Small intestine (tissue), 7 donors: ENCODE results near the gene RFWD3. TPM values are rescaled to one million over a fixed set of nuclear protein-coding genes. Genes with fewer than 3 reads are reported as not detected.

Source experiments
- DNase-seq, 2 donors: peaks; one replicate each; pipeline versions ENCODE4 v3.0.0 to v3.0.0-alpha.2; 2013
- FAIRE-seq: peaks from 2 replicates; lab custom pipeline; 2012; peaks lifted over from hg19 to GRCh38; lab: Jason Lieb, UNC
- H3K27ac ChIP-seq, 3 donors: one replicate each; pipeline ENCODE4 v1.5.1; 2013; ENCODE audit warnings: low read length in 2 of 3, mild to moderate bottlenecking in 2 of 3, control low read depth in 1 of 3, inconsistent platforms in 1 of 3, low read depth in 1 of 3, moderate library complexity in 1 of 3
- H3K27me3 ChIP-seq, 3 donors: one replicate each; pipeline ENCODE4 v1.6.1; 2013; ENCODE audit warnings: low read length in 3 of 3, inconsistent platforms in 1 of 3; ENCODE audit not compliant: control insufficient read depth in 3 of 3, insufficient read depth in 3 of 3
- H3K36me3 ChIP-seq, 3 donors: one replicate each; pipeline ENCODE4 v1.6.1; 2013; ENCODE audit warnings: low read length in 3 of 3, inconsistent platforms in 1 of 3, low read depth in 1 of 3, mild to moderate bottlenecking in 1 of 3, moderate library complexity in 1 of 3; ENCODE audit not compliant: control insufficient read depth in 3 of 3, insufficient read depth in 2 of 3
- H3K4me1 ChIP-seq, 3 donors: one replicate each; pipeline ENCODE4 v1.6.1; 2013; ENCODE audit warnings: low read length in 2 of 3, inconsistent platforms in 1 of 3, low read depth in 1 of 3, mild to moderate bottlenecking in 1 of 3, moderate library complexity in 1 of 3; ENCODE audit not compliant: control insufficient read depth in 3 of 3, insufficient read depth in 2 of 3
- H3K4me3 ChIP-seq, 3 donors: one replicate each; pipeline ENCODE4 v1.5.1; 2013; ENCODE audit warnings: low read length in 3 of 3, control low read depth in 1 of 3, inconsistent platforms in 1 of 3, low read depth in 1 of 3, mild to moderate bottlenecking in 1 of 3, moderate library complexity in 1 of 3
- H3K9me3 ChIP-seq, 2 donors: one replicate each; pipeline ENCODE4 v1.6.1; 2013; ENCODE audit warnings: low read depth in 1 of 2, low read length in 1 of 2; ENCODE audit not compliant: control insufficient read depth in 2 of 2, insufficient read depth in 1 of 2
- WGBS, 3 donors: extraction: QIAGEN DNeasy Blood & Tissue Kit; methylation state at CpG; one replicate each; pipeline ENCODE4 v1.1.7; 2013; 5-methylcytosine and 5-hydroxymethylcytosine counted together
- polyA plus RNA-seq, 4 donors: library from polyadenylated mRNA; stranded (reverse) in 3 of 4; unstranded in 1 of 4; fragments of 200-250 nt in 3 of 4; fragments of 120-200 nt in 1 of 4; gene quantifications; one replicate each; pipeline versions ENCODE4 v1.2.1 to v1.2.3, GENCODE V29; 2013
- donor health status: healthy with polysubstance abuse.
- donor health status: control.
- donor health status: control.
- donor health status: Bipolar disorder and iron deficiency.
- donor health status: healthy.

The RFWD3 gene
- polyA plus RNA-seq, 4 donors, result 5.8 to 19.4 (median 11.1) TPM

DNA sequence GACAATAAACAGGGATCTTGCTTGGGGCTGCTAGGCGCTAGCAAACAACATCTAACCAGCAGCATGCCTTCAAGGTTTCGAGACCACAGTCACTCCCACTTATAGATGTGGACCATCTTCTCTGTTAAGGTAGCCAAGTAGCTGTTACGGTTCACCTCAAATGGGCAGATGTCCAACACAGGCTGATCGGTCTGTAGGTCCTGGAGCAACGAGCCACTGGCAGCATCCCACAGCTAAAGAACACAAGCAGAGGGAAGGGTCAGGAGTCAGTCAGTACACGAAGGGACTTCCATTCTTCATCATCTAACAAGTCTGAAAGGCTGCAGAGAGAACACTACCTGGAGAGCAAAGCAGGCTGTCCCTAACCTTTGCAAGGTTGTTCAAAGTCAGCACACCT lies 42.8 kb downstream of the RFWD3 start:
- H3K9me3 ChIP-seq, result no peaks in the 10 kb centered on the region
- no peak overlapping the region for H3K4me3 ChIP-seq
- H3K36me3 ChIP-seq, result peaks cover 15 to 49% (median 29%) of the 10 kb centered on the region in 3 donors
- H3K27ac ChIP-seq, result no peak overlapping the region
- no peak for FAIRE-seq
- 84 to 87% (median 85%) methylated on average over 6 of the region's 6 CpGs for WGBS, 3 donors
- H3K27me3 ChIP-seq, result no peaks in the 10 kb centered on the region
- DNase-seq, result no peak
- no peaks in the 10 kb centered on the region for H3K4me1 ChIP-seq

DNA sequence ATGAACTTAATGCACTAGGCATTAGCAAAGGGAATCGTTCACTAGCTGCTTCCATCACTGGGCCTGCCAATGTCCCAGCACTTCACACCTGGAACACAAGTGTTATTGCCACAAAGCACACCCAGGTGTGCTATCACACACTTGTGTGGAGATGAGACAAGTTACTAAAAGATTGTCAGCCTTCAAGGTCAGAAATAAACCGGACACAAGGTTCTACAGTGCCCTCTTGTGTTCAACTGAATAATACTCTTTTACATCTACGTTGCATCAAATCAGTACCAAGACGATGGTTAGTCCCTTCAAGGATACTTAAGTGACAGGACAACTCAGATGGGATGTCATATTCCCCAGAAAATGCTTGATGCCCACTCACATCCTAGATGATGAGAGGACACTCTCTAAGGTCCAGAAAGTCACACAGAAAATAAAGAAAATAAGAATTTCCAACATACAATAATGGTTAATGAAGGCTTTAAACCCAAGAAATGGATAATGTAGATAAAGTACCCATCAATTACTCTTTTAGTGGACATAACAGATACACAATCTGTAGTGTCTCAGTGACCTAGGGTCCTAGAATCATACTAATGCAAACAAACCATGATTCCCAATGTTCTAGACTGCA lies 43.4 kb downstream of the RFWD3 start:
- DNase-seq, result peak; percentile 66 to 69
- Histone ChIP-seq H3K9me3 (no peaks in the 10 kb centered on the region), H3K36me3 (peaks cover 11 to 45% (median 27%) of the 10 kb centered on the region in 3 donors)

GRCh38 chr16:74622005-74622404 lies 44.7 kb downstream of the RFWD3 start:
- Histone ChIP-seq H3K27me3 (no peaks in the 10 kb centered on the region), H3K27ac (no peak overlapping the region), H3K4me1 (no peaks in the 10 kb centered on the region), H3K9me3 (no peaks in the 10 kb centered on the region), H3K36me3 (peaks cover 7 to 37% (median 20%) of the 10 kb centered on the region in 3 donors), H3K4me3 (no peak overlapping the region)
- WGBS, 3 donors, result 94 to 98% (median 94%) methylated on average over 4 of the region's 4 CpGs
- FAIRE-seq (no peak), DNase-seq (no peak)

More for the DNA sequence above, 43.4 kb downstream of the RFWD3 start:
- no peaks in the 10 kb centered on the region for H3K4me1 ChIP-seq
- 25 to 31% (median 26%) methylated on average over 4 of the region's 4 CpGs for WGBS, 3 donors
- H3K27ac ChIP-seq, result no peak overlapping the region
- no peak for FAIRE-seq
- H3K27me3 ChIP-seq, result no peaks in the 10 kb centered on the region
- H3K4me3 ChIP-seq, result no peak overlapping the region

- H3K4me3 ChIP-seq, result no peak overlapping the region
- H3K27me3 ChIP-seq, result no peaks in the 10 kb centered on the region
- peaks cover 0 to 18% (median 6%) of the 10 kb centered on the region in 3 donors for H3K36me3 ChIP-seq
- no peaks in the 10 kb centered on the region for H3K9me3 ChIP-seq
- FAIRE-seq, result no peak
- DNase-seq, result no peak
- H3K4me1 ChIP-seq, result no peaks in the 10 kb centered on the region
- 87 to 100% (median 90%) methylated on average over 1 of the region's 1 CpG for WGBS, 3 donors
- no peak overlapping the region for H3K27ac ChIP-seq
Observed at GRCh38 chr16:74617206-74617788, 49.4 kb downstream of the RFWD3 start.

DNA sequence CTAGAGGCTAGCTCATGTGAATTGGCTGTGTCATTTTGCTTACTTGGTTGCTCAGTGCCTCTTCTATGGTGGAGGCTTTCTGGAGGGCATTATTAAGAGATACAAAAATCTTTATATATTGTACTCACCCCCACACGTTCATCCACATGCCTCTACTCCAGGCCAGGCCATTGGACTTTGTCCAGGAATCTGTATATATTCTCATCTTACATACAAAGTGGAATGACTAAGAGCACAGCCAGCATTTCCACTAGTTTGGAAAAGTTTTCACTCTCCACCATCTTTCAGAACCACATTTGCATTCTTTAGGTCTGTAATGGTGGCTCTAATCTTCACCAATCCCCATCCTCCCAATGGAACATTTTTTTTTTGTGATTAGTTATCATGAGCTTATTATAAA lies 55.0 kb downstream of the RFWD3 start:
- peaks cover 0 to 8% (median 0%) of the 10 kb centered on the region in 3 donors for H3K4me1 ChIP-seq
- no peaks in the 10 kb centered on the region for H3K9me3 ChIP-seq
- H3K36me3 ChIP-seq, result peaks cover 0 to 2% (median 0%) of the 10 kb centered on the region in 3 donors
- DNase-seq, result no peak
- no peak overlapping the region for H3K27ac ChIP-seq
- H3K4me3 ChIP-seq, result no peak overlapping the region
- H3K27me3 ChIP-seq, result no peaks in the 10 kb centered on the region
- WGBS, 3 donors, result 53 to 64% (median 55%) methylated on average over 1 of the region's 1 CpG
- no peak for FAIRE-seq

DNA sequence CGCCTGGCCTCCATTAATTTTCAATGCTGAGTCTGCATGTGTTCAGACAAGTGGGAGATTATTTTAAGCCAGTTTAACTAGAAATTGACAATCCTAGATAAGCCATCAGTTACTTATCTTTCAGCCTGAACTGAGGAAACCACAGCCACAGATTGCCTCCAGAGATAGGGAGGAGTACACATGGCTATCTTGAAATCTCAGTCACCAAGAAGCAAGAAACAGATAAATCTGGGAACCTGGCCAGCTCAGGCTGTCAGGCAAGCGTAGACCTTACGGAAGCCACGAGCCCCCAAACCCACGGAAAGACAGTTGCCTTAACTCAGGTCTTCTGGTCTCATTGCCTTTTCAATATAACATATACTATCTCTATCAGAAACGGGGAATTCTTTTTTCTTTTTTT lies 57.7 kb downstream of the RFWD3 start:
- FAIRE-seq (no peak), DNase-seq (no peak)
- Histone ChIP-seq H3K36me3 (no peaks in the 10 kb centered on the region), H3K9me3 (no peaks in the 10 kb centered on the region), H3K4me3 (no peak overlapping the region), H3K27ac (no peak overlapping the region), H3K4me1 (peaks cover 2 to 11% (median 8%) of the 10 kb centered on the region in 3 donors), H3K27me3 (no peaks in the 10 kb centered on the region)
- WGBS, 3 donors, result 73 to 87% (median 83%) methylated on average over 6 of the region's 6 CpGs

- Histone ChIP-seq H3K4me3 (no peak overlapping the region), H3K9me3 (no peaks in the 10 kb centered on the region), H3K27ac (no peak overlapping the region), H3K27me3 (no peaks in the 10 kb centered on the region), H3K36me3 (no peaks in the 10 kb centered on the region), H3K4me1 (peaks cover 2 to 14% (median 8%) of the 10 kb centered on the region in 3 donors)
- FAIRE-seq (no peak), DNase-seq (peak in 1 of 2 donors; percentile 27)
- 73 to 85% (median 80%) methylated on average over 6 of the region's 6 CpGs for WGBS, 3 donors
Observed at GRCh38 chr16:74608381-74608780, 58.3 kb downstream of the RFWD3 start.

DNA sequence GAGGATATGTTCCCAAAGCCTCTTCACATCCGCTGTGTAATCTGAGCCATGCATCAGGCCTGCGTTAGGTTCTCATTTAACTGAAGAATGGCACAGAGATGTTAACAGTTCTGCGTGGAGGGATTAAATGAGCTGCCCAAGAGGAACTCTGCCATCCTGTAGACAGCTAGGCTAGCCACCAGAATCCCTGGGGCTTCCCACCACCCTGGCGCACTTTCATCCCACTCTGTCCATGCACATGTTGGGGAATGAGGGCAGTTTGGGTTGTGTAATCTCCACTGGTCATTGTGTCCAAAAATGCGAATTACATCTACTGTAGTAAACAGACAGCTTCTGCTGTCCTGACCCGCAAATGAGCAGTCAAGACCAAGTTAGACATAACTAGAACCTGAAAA lies 58.7 kb downstream of the RFWD3 start:
- Histone ChIP-seq H3K4me1 (peaks cover 2 to 14% (median 8%) of the 10 kb centered on the region in 3 donors), H3K27ac (peak overlapping the region in 1 of 3 donors; percentile 95), H3K9me3 (no peaks in the 10 kb centered on the region), H3K36me3 (no peaks in the 10 kb centered on the region), H3K4me3 (no peak overlapping the region), H3K27me3 (no peaks in the 10 kb centered on the region)
- DNase-seq (no peak), FAIRE-seq (no peak)
- WGBS, 3 donors, result 73 to 92% (median 79%) methylated on average over 6 of the region's 6 CpGs
